ENCODE results near the gene KIF3C.
"Not testable (repeated sequence)": the region's sequence is repeated elsewhere in the genome, so short reads cannot be mapped to it uniquely, and the experiment has no call there.

- not testable (repeated sequence) for TF ChIP-seq ESRRA (IDR thresholded peaks at IDR 0.05; ENCODE audit: borderline replicate concordance, low read length); CTCF (IDR thresholded peaks at IDR 0.05); GATA3 (IDR thresholded peaks at IDR 0.05; ENCODE audit: borderline replicate concordance); POLR2A (IDR thresholded peaks at IDR 0.05; ENCODE audit: low read length); NR3C1 (IDR thresholded peaks at IDR 0.05); REST (IDR thresholded peaks at IDR 0.05); MYC (IDR thresholded peaks at IDR 0.05; ENCODE audit: borderline replicate concordance, low read length); CHD2 (IDR thresholded peaks at IDR 0.05; ENCODE audit: low read length, partially characterized antibody); RAD21 (conservative IDR thresholded peaks at IDR 0.05 in 1 of 2, IDR thresholded peaks at IDR 0.05 in 1 of 2); MAFK (IDR thresholded peaks at IDR 0.05; ENCODE audit: partially characterized antibody)
Observed at GRCh38 chr2:25958611-25959010, 23.7 kb downstream of the KIF3C start.

All from A549 (cell line).